Ovary (tissue), 1 donor: Measurements from ENCODE around the gene CWF19L2.

ENCODE experiments used
- EP300 ChIP-seq: sonication (generic); formaldehyde crosslinking; IDR thresholded peaks from one replicate; pipeline ENCODE4 v1.6.1; 2017; ENCODE audit warnings: antibody characterized with exemption
- POLR2A ChIP-seq: fragments of 450-650 bp; IDR thresholded peaks from one replicate; pipeline ENCODE4 v1.6.1; 2017; ENCODE audit warnings: antibody characterized with exemption, mild to moderate bottlenecking, moderate library complexity

- TF ChIP-seq POLR2A, result no peak
- no peak for TF ChIP-seq EP300
Observed at GRCh38 chr11:107372439-107372838, 85.2 kb downstream of the CWF19L2 start.
